ENCODE results near the gene FBXL7. TPM values are rescaled to one million over a fixed set of nuclear protein-coding genes. Genes with fewer than 3 reads are reported as not detected.

FBXL7 gene
- total and polyA plus RNA-seq, 2 of the 8 experiments (the other 6 are each of a cell fraction or from before 2014, with no cell fraction given) = 17.7 to 17.8 TPM

DNA sequence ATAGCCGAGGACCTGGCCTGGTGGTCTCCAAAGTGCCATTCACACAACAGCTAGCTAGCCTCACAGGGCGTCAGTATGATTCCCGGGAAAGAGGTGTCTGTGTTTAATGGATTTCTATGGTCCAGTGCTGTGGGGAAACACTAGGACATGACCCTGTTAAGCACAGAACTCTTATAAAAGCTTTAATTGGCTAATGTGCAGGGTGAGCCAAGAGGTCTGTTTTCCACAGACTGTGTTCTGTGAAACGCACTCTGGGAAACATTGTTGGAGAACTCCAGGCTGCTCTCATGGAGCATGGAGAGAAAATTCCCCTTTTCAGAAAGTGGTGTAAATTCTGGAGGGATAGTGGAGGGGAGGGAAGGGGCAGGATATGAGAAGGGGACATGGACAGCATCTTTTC, 331.4 kb downstream of the FBXL7 start (continued):
- TF ChIP-seq, protein P1, sequence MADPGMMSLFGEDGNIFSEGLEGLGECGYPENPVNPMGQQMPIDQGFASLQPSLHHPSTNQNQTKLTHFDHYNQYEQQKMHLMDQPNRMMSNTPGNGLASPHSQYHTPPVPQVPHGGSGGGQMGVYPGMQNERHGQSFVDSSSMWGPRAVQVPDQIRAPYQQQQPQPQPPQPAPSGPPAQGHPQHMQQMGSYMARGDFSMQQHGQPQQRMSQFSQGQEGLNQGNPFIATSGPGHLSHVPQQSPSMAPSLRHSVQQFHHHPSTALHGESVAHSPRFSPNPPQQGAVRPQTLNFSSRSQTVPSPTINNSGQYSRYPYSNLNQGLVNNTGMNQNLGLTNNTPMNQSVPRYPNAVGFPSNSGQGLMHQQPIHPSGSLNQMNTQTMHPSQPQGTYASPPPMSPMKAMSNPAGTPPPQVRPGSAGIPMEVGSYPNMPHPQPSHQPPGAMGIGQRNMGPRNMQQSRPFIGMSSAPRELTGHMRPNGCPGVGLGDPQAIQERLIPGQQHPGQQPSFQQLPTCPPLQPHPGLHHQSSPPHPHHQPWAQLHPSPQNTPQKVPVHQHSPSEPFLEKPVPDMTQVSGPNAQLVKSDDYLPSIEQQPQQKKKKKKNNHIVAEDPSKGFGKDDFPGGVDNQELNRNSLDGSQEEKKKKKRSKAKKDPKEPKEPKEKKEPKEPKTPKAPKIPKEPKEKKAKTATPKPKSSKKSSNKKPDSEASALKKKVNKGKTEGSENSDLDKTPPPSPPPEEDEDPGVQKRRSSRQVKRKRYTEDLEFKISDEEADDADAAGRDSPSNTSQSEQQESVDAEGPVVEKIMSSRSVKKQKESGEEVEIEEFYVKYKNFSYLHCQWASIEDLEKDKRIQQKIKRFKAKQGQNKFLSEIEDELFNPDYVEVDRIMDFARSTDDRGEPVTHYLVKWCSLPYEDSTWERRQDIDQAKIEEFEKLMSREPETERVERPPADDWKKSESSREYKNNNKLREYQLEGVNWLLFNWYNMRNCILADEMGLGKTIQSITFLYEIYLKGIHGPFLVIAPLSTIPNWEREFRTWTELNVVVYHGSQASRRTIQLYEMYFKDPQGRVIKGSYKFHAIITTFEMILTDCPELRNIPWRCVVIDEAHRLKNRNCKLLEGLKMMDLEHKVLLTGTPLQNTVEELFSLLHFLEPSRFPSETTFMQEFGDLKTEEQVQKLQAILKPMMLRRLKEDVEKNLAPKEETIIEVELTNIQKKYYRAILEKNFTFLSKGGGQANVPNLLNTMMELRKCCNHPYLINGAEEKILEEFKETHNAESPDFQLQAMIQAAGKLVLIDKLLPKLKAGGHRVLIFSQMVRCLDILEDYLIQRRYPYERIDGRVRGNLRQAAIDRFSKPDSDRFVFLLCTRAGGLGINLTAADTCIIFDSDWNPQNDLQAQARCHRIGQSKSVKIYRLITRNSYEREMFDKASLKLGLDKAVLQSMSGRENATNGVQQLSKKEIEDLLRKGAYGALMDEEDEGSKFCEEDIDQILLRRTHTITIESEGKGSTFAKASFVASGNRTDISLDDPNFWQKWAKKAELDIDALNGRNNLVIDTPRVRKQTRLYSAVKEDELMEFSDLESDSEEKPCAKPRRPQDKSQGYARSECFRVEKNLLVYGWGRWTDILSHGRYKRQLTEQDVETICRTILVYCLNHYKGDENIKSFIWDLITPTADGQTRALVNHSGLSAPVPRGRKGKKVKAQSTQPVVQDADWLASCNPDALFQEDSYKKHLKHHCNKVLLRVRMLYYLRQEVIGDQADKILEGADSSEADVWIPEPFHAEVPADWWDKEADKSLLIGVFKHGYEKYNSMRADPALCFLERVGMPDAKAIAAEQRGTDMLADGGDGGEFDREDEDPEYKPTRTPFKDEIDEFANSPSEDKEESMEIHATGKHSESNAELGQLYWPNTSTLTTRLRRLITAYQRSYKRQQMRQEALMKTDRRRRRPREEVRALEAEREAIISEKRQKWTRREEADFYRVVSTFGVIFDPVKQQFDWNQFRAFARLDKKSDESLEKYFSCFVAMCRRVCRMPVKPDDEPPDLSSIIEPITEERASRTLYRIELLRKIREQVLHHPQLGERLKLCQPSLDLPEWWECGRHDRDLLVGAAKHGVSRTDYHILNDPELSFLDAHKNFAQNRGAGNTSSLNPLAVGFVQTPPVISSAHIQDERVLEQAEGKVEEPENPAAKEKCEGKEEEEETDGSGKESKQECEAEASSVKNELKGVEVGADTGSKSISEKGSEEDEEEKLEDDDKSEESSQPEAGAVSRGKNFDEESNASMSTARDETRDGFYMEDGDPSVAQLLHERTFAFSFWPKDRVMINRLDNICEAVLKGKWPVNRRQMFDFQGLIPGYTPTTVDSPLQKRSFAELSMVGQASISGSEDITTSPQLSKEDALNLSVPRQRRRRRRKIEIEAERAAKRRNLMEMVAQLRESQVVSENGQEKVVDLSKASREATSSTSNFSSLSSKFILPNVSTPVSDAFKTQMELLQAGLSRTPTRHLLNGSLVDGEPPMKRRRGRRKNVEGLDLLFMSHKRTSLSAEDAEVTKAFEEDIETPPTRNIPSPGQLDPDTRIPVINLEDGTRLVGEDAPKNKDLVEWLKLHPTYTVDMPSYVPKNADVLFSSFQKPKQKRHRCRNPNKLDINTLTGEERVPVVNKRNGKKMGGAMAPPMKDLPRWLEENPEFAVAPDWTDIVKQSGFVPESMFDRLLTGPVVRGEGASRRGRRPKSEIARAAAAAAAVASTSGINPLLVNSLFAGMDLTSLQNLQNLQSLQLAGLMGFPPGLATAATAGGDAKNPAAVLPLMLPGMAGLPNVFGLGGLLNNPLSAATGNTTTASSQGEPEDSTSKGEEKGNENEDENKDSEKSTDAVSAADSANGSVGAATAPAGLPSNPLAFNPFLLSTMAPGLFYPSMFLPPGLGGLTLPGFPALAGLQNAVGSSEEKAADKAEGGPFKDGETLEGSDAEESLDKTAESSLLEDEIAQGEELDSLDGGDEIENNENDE (IDR thresholded peaks at IDR 0.05; ENCODE audit: insufficient replicate concordance, low read length) = no peak
- TF ChIP-seq TEAD4 (IDR thresholded peaks at IDR 0.05; ENCODE audit: low read depth, low read length) (no peak), FOSL1 (IDR thresholded peaks at IDR 0.05; ENCODE audit: insufficient read depth, low read depth, low read length) (no peak), SRF (IDR thresholded peaks at IDR 0.05; ENCODE audit: low read depth, low read length) (no peak)
- TF ChIP-seq, protein P2, sequence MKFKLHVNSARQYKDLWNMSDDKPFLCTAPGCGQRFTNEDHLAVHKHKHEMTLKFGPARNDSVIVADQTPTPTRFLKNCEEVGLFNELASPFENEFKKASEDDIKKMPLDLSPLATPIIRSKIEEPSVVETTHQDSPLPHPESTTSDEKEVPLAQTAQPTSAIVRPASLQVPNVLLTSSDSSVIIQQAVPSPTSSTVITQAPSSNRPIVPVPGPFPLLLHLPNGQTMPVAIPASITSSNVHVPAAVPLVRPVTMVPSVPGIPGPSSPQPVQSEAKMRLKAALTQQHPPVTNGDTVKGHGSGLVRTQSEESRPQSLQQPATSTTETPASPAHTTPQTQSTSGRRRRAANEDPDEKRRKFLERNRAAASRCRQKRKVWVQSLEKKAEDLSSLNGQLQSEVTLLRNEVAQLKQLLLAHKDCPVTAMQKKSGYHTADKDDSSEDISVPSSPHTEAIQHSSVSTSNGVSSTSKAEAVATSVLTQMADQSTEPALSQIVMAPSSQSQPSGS (IDR thresholded peaks at IDR 0.05; ENCODE audit: low read length) = no peak

All from H1 (cell line).